ENCODE results near the gene GABARAPL1.
"Not testable (repeated sequence)": the region's sequence is repeated elsewhere in the genome, so short reads cannot be mapped to it uniquely, and the experiment has no call there.

The GABARAPL1 gene

GRCh38 chr12:10197879-10198278, 14.8 kb upstream of the GABARAPL1 start:
- DNase-seq (ENCODE audit: low spot score): no peak

- DNase-seq (ENCODE audit: low spot score): not testable (repeated sequence)
These were observed 8.2 kb upstream of the GABARAPL1 start for GRCh38 chr12:10204495-10204894.

GRCh38 chr12:10205220-10205807, 7.4 kb upstream of the GABARAPL1 start:
- peak; percentile 64 for DNase-seq (ENCODE audit: low spot score)

- no peak for DNase-seq (ENCODE audit: low spot score)
These were observed 5.5 kb upstream of the GABARAPL1 start for GRCh38 chr12:10207136-10207535.

- DNase-seq (ENCODE audit: low spot score): no peak
These were observed 2.5 kb upstream of the GABARAPL1 start for GRCh38 chr12:10210225-10210624.

GRCh38 chr12:10211101-10211939, 1.4 kb upstream of the GABARAPL1 start:
- no peak for DNase-seq (ENCODE audit: low spot score)

- peak; percentile 96 for DNase-seq (ENCODE audit: low spot score)
These were observed 538 bp upstream of the GABARAPL1 start for GRCh38 chr12:10211940-10212738.

GRCh38 chr12:10213168-10214135, 775 bp downstream of the GABARAPL1 start:
- DNase-seq (ENCODE audit: low spot score): peak; percentile 81

GRCh38 chr12:10214136-10214894, 1.6 kb downstream of the GABARAPL1 start:
- peak; percentile 48 for DNase-seq (ENCODE audit: low spot score)

GRCh38 chr12:10214895-10215267, 2.2 kb downstream of the GABARAPL1 start:
- DNase-seq (ENCODE audit: low spot score): no peak

- no peak for DNase-seq (ENCODE audit: low spot score)
These were observed 2.8 kb downstream of the GABARAPL1 start for GRCh38 chr12:10215436-10215835.

- DNase-seq (ENCODE audit: low spot score): not testable (repeated sequence)
These were observed 3.3 kb downstream of the GABARAPL1 start for GRCh38 chr12:10215946-10216345.

GRCh38 chr12:10218021-10218420, 5.3 kb downstream of the GABARAPL1 start:
- no peak for DNase-seq (ENCODE audit: low spot score)

- DNase-seq (ENCODE audit: low spot score): no peak
These were observed 7.9 kb downstream of the GABARAPL1 start for GRCh38 chr12:10220398-10221077.

- no peak for DNase-seq (ENCODE audit: low spot score)
These were observed 9.2 kb downstream of the GABARAPL1 start for GRCh38 chr12:10221846-10222245.

GRCh38 chr12:10223208-10223607, 10.5 kb downstream of the GABARAPL1 start:
- no peak for DNase-seq (ENCODE audit: low spot score)

GRCh38 chr12:10225426-10225825, 12.7 kb downstream of the GABARAPL1 start:
- not testable (repeated sequence) for DNase-seq (ENCODE audit: low spot score)

- no peak for DNase-seq (ENCODE audit: low spot score)
These were observed 13.4 kb downstream of the GABARAPL1 start for GRCh38 chr12:10226086-10226485.

GRCh38 chr12:10226731-10227130, 14.1 kb downstream of the GABARAPL1 start:
- no peak for DNase-seq (ENCODE audit: low spot score)

GRCh38 chr12:10227648-10228047, 15.0 kb downstream of the GABARAPL1 start:
- DNase-seq (ENCODE audit: low spot score): no peak

All from hepatic stellate cell (primary cell).